HG03139 (cell line): ENCODE data around the gene GNAT1.

Experiments used
- ATAC-seq: cut with Tn5 transposase; IDR thresholded peaks from one replicate; pipeline ENCODE4 v1.9.1; 2021; ENCODE audit not compliant: unreplicated experiment

The GNAT1 gene

GRCh38 chr3:50162034-50162883 is 29.2 kb upstream of the GNAT1 start:
- ATAC-seq: no peak

- ATAC-seq: no peak
These were observed 27.6 kb upstream of the GNAT1 start for GRCh38 chr3:50163572-50164455.

GRCh38 chr3:50164481-50164880 is 26.9 kb upstream of the GNAT1 start:
- no peak for ATAC-seq

GRCh38 chr3:50164984-50165909 is 26.2 kb upstream of the GNAT1 start:
- no peak for ATAC-seq

- no peak for ATAC-seq
These were observed 25.4 kb upstream of the GNAT1 start for GRCh38 chr3:50165910-50166538.

GRCh38 chr3:50166620-50167019 is 24.8 kb upstream of the GNAT1 start:
- ATAC-seq: no peak

GRCh38 chr3:50167069-50167840 is 24.2 kb upstream of the GNAT1 start:
- no peak for ATAC-seq

GRCh38 chr3:50167841-50168209 is 23.6 kb upstream of the GNAT1 start:
- no peak for ATAC-seq

GRCh38 chr3:50168388-50168787 is 23.0 kb upstream of the GNAT1 start:
- ATAC-seq: no peak

GRCh38 chr3:50168791-50169190 is 22.6 kb upstream of the GNAT1 start:
- ATAC-seq: no peak

- ATAC-seq: no peak
These were observed 22.1 kb upstream of the GNAT1 start for GRCh38 chr3:50169232-50169832.

- ATAC-seq: no peak
These were observed 21.6 kb upstream of the GNAT1 start for GRCh38 chr3:50169858-50170257.

- ATAC-seq: no peak
These were observed 20.7 kb upstream of the GNAT1 start for GRCh38 chr3:50170689-50171088.

GRCh38 chr3:50171540-50172301 is 19.7 kb upstream of the GNAT1 start:
- ATAC-seq: no peak

- no peak for ATAC-seq
These were observed 18.7 kb upstream of the GNAT1 start for GRCh38 chr3:50172626-50173220.

GRCh38 chr3:50173685-50174516 is 17.5 kb upstream of the GNAT1 start:
- ATAC-seq: no peak

GRCh38 chr3:50174517-50174895 is 16.9 kb upstream of the GNAT1 start:
- ATAC-seq: no peak
